ENCODE measurements around the gene HDAC4.

The HDAC4 gene

DNA sequence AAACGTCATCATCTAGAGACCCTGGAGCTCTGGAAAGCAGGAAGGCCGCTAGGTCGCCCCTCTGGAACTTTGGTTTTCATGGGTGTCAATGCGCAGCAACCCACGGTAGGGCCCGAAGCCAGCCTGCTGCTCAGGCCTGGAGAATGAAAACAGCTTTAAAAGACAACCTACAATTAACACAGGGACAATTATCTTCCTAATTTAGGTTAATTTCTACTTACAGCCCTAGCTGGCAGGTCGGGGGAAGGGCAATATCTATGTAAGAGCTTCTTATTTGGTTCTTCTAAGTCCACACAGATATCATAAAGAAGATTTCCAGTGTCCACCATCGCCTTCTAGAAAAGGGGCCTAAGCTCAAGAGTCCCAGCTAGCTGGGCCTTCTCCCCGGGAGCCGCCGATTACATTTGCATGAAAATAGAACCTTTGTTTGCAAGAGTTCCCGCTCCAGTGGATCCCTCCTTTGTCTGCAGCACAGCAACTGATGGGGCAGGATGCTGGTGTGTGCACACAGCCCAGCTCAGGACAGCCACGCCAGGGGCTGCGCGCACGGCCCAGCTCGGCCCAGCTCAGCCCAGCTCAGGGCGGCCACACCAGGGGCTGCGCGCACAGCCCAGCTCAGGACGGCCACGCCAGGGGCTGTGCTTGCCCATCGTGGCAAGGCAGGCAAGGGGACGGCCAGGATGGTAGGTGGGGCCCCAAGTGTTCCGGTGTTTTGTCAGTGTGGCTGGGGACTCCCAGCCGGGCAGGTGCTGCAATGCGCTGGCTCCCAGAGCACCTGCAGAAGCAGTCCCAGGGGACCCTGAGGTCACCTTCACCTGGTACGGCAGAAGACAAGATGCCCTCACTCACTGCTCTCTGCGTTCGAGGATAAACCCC lies 109.1 kb downstream of the HDAC4 start:
- no peak for DNase-seq

DNA sequence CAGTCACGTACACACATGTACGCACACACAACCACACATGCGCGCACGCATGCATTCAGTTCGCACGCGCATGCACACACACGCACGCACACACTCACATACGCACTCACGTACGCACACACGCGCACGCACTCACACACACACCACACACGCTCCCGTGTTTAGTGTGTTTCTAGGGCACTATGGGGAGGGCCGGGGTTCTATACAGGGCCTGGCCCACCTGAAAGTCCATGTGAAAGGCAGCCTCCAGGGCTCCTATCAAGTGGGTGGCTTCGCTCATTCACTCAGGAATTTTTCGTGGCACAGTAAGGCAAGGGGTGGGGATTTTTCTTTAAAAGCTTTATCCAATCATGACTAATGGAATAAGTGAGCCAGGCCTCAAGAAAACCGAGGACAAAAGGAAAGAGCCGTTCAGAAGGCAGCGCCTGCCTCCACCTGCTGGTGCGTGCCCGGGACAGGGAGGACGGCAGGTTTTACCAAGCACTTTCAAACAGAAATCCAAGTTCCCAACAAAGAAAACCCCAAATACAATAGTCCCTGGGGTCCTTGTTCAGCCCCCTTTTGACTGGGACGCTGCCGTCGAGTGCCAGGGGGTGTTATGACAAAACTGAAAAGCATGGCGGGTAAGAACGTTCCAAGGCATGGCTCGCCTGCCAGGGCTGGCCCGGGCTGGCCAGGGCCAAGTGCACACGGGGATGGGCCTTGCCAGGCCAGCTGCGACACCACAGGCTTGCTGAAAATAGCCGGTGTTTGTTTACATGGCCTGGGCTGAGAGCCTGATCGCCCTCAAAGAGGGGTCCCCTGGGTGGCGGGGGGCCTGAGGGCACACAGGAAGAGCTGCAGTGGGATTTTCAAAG lies 110.0 kb downstream of the HDAC4 start:
- no peak for DNase-seq

DNA sequence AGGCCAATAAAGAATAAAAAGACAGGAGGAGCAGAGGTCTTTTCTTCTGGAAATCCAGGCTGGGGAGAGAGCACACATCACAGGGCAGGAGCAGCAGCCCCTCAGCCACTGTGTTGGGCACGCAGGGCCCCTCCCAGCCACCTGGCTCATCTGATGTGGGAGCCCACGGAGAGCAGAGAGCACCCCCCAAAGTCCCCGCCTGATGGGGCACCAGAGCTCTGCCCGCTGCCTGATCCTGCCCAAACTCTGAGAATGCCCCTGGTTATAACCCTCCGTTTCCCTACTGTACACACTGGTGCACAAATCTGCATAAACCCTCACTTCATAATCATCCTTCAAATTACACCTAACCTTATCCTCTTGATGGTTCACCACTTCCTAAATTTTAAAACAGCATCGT lies 111.3 kb downstream of the HDAC4 start:
- DNase-seq = no peak

DNA sequence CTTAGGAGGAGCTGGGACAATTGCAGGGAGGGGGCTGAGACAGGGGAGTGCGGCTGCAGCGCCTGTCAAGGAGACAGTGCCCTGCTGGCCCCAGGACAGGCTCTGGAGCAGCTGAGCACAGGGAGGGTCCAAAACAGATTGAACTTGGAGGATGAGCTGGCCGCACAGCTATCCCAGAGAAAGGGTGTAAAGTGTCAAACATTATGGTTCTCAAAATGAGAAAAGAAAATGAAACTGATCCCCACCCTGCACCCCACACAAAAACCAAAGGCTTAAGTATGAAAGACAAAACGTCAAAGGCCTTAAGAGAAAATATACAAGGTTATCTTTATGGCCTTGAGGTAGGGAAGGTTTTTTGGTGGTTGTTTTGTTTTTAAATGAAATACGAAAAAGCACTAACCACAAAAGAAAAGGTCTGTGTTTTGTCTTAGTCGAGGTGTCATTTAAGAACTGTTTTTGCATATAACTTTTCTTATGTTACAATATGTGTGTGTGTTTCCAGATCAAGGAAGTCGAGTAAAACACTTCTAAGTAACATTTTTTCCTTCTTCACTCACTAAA lies 111.8 kb downstream of the HDAC4 start:
- DNase-seq = no peak

DNA sequence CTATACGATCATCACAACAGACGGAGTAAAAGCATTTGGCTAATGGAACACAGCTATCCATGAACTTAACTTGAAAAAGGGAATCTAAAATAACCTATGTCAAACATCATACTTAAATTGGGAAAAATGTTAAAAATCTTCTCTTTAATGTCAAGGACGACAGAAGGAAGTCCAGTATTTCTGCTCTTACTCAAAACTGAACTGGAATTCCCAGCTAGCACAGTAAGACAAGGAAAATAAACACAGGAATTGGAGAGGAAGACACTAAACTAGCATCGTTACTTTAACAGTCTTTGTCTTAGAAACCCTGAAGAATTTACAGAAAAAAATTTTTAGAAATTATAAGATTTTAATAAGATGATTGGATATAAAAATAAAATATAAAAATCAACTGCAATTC lies 112.6 kb downstream of the HDAC4 start:
- no peak for DNase-seq

DNA sequence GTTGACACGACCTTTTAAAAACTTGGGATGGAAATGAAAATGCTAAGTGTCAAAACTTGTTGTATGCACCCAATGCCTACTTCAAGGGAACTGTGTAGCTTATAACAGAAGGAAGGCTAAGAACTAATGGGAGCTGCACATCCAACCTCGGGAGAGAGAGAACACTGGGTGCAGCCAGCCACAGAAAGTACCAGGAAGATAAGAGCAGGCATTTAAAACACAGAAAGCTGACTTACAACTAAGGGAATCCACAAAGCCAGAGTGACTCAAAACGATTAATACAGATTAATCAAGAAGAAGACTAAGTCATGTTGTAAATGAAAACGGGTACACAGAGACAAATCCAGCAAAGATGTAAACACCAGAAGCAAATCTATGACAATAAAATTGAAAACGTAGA lies 113.4 kb downstream of the HDAC4 start:
- DNase-seq = no peak

DNA sequence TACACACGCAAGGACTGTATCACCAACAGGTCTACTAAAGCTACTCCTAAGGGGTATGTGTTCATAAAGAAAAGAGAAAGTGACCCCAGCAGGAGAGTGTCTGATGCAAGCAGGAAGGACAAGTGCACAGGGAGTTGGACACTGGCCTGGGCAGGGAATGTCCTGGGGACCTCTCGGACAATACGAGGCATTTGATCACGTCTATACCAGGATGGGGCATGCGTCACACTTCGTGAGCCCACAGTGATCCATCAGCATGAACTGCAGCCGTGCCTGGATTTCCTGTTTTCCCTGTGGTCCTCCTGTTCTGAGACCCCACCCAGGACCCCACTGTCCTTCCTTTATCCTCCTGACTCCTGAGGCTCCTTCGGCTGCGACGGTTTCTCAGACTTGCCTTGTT lies 113.9 kb downstream of the HDAC4 start:
- DNase-seq = no peak

DNA sequence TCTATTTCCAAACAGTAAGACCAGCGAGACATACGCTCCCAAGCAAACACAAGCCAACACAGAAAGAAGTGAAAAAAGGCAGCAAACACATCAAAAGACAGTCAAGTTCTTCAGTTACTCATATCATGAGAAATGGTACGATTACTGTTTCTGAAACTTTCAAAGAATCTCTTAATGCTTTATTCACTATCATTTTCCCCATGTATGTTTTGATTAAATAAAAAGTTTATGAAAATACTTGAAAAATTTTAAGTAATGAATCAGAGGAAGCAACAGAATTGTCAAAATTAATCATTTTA lies 114.9 kb downstream of the HDAC4 start:
- no peak for DNase-seq

DNA sequence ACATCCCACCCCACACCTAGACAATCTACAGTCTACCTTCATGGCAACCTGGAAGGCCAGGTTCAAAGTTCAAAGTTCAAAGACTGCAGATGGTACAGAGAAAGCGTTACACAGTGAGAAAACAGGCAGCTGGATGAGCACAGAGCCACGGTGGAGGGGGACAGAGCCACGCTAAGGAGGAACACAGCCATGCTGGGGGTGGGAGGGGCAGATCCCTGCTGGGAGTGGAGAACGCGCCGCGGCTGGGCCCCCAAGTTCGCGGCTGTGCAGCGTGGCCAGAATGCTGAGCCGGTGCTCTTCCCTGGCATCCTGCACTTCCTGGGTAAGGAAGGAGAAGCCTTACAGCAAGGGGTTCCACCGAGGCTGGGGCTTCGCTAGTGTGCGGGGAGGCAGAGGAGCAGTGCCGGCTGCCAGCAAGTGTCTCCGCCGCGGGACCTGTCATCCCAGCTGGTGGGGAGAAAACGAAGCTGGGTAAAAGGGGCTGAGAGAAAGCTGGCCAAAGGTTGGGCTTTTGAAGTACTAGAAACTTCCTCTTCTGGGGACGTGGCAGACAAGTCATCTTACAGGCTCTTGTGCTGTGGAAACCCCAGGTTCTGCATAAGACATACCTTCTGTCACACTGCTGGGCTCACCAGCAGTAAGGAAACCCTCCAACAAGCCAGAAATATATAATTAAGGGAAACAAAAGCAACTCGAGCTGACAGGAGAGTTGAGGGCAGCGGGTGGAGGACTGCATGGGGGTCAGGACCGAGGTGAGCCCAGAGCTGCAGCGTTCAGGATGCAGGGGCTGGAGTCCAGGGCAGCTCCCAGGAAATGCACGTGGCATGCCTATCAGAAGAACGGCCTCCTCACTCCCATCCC lies 115.5 kb downstream of the HDAC4 start:
- DNase-seq = peak; percentile 36

DNA sequence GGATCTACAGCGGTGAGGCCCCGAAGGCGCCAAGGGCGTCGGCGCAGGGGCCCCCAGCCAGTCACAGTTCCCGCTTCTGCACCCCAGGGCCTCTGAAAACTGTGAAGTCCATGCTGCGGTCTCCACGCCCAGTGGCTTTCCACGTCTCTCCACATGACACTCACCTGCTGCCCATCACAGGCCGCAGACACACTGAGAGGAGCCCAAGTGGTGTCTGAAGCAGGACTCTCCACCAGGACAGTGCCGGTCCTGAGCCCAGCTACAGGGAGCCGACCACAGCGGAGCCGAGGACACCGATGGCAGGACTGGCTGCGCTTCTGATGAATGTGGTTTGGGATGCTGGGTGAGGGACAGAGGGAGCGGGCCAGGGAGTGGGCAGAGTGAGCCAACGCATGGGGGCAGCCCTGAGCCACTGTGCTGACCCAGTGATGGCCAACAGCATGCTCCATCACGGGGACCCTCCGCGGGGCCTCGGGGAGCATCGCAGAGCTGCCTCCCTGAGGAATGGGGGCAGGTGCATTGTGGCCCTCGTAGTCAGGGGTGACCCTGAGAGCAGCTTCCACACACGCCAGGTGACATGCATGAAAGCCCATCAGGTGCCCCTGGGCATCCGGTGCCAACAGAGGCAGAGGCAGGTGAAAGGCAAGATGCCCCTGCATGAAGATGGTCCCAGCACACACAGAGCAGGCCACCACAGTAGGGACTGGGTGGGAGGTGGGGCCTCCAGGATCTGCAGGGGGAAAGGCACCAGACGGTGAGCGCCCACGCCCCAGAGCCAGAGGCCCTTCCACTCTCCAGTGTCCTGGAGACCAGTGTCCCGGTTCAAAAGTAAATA lies 116.6 kb downstream of the HDAC4 start:
- no peak for DNase-seq

DNA sequence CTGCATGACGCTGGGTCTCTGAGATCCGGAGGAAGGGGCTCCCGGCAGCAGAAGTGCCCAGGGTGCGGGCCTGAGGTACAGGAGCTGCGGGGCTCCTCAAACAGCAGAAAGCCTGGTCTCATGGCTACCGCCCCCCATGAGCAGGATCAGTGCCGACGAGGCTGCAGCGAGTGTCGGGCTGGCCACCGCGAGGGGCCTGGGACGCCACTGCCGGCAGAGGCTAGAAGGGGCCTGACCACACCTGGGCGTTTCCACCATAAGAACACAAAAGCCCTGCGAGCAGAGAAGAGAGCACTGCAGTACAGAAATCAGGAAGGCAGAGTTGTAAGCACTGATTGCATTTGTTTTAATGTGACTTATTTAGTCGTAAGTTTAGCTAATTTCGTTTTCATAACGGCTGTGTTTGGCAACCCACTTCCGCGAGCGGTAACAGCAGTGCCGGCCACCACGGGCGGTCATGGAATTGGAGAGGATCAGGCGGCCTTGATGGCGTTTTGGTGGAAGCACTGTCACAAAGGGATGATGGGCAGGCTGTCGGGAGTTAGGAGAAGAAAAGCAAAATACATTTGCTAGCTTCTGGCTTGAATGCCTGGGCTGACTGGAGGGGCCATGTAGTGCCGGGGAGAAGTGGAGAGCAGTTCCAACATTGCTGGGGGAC lies 117.4 kb downstream of the HDAC4 start:
- DNase-seq = no peak

DNA sequence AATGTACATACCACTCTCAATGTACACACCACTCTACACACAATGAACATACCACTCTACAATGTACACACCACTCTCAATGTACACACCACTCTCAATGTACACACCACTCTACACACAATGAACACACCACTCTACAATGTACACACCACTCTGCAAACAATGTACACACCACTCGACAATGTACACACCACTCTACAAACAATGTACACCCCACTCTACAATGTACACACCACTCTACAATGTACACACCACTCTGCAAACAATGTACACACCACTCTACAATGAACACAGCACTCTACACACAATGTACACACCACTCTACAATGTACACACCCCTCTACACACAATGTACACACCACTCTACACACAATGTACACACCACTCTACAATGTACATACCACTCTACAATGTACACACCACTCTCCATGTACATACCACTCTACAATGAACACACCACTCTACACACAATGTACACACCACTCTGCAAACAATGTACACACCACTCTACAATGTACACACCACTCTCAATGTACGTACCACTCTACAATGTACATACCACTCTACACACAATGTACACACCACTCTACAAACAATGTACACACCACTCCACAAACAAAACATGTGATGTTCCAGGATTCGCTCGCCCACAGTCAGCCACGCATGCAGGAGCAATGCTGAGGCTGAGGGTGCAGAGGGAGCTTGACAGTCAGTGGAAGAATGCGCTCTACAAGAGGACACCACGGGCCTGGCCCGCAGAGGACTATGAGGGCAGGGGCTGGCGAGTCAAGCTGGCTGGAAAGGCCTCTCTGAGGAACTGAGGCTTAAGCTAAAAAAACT lies 118.2 kb downstream of the HDAC4 start:
- no peak for DNase-seq

DNA sequence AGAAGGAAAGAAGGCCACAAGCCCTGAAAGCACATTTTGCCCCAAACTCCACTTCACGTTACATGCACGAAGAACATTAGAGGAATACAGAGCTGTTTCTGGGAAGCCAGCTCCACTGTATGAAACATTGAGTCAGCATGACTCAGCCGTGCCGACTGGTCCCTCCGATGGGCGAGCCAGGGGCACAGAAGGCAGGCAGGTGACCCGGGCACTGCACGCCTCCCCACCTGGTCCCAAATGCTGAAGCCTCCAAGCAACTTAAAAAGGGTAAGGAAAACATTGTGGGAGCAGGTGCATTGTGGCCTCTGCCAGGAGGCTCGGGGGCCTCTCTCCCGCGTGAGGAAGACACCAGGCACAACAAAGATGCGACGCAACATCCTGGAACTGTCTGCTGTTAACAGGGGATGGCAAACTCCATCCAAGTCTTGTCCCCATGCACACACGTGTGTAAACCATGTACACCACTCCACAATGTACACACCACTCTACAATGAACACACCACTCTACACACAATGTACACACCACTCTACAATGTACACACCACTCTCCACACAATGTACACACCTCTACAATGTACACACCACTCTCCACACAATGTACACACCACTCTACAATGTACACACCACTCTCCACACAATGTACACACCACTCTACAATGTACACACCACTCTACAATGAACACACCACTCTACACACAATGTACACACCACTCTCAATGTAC lies 120.4 kb downstream of the HDAC4 start:
- peak; percentile 48 for DNase-seq

DNA sequence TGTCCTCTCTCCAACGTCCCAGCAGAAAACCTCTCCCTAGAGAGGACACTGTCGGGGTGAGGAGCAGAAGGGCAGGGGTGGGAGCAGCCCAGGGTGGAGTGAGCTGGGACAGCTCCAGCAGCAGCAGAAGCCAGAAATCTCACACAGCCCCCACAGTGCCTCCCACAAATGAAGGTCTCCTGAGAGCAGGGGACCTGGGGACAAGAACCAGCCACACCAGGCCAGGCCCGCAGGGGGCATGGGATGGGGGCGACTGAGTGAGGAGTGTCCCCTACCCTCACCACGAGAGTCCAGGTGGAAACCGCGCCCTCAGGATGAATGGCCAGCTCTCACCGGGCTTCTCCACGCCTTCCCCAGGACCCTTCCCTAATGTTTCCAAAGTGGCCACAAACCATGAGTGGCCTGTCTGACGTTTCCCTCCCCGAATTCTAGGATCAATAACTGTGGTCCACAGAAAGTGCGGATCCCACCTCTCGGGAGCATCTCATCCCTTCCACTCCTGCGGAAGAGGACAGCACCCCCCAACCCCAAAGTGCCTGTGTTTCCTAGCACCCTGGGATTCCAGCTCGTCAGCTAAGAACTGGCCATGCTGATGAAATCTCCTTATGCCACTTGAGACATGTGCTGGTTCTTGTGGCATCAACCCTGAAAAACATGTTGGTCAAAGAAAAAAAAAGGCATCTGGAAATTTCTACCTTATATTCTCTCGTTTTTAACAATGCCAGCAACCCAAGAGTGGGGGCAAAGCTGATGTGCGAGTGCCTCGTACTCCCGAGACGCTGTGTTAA lies 121.1 kb downstream of the HDAC4 start:
- no peak for DNase-seq

DNA sequence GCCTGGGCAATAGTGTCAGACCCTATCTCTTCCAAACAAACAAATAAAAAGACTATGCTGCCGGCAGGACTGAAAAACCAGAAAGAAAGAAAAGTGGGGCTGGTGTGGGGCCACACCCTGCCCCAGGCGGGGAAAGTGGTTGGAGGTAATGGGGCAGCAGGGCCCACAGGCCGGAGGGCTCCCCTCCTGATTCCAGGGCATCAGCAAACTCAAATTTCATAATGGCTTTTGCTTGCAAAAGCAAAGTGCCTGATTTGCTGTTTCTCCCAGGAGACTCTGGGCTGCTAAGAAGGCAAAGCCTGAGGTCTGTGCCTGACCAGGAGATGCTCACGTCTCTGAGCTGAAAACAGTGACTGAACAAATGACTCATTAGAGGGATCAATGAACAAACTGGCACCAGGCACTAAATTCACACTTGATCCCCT lies 121.9 kb downstream of the HDAC4 start:
- DNase-seq = no peak

DNA sequence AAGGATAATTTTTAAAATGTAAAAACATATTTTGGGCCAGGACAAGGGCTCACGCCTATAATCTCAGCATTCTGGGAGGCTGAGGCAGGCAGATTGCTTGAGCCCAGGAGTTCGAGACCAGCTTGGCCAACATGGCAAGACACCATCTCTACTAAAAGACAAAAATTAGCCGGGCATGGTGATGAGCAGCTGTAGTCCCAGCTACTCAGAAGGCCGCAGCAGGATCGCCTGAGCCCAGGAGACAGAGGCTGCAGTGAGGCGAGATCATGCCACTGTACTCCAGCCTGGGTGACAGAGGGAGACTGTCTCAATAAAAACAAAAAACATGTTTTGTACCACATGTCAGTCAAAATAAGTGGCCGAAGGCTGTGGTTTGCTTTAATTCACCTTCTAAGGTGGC lies 122.5 kb downstream of the HDAC4 start:
- no peak for DNase-seq

DNA sequence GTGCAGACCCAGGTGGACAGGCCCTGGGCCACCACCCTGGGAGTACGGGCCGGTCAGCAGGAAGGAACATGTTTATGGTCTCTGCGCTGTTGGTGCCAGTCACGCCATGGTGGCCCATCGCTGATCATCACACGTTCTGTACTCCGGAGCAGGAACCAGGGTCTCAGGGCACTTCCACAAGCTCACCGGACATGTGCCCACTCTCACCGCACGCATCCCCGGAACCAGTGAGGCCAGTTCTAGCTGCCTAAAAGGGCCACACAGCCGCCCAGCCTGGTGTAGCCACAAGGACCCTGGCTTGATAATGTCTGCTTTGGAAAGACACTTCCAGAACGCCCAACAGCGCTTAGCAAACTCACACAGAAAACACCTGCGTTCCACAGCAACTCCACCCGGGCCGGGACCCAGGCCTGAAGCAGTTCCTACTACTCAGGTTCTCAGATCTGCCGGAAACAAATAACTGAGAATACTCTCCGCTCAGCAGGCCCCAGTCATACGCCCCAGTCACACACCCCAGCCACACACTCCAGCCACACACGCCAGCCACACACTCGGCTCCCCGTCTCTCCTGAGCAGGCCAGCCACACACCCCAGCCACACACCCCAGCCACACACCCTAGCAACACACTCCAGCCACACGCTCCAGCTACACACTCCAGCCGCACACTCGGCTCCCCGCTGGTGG lies 123.3 kb downstream of the HDAC4 start:
- no peak for DNase-seq

DNA sequence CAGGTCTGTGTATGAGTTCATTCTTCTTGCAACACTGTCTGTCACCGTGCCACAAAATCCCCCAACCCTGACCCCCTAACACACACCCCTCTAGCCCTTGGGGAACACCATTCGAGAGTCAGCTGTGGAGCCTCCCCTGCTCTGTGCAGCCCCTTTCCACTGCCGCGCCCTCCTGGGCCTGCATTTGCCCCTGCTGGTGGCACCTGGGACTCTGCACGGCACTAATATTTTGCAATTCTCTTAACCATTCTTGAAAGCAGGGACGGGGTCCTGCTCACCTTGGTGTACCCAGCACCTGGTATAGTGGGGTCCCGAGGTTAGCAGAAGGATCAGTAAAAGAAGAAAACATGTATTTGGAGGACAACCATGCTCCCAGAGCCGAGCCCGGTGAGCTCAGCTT lies 124.0 kb downstream of the HDAC4 start:
- DNase-seq = no peak

Measured in stimulated activated CD4-positive, alpha-beta T cell treated with anti-CD3 and anti-CD28 coated beads, Interleukin-4, amount 100 ng/mL, for 1 hour (primary cell).